Karpas-422 (cell line): Measurements from ENCODE around the gene MDM4. TPM values are rescaled to one million over a fixed set of nuclear protein-coding genes. Genes with fewer than 3 reads are reported as not detected.

Experiments
- DNase-seq: peaks from one replicate; pipeline ENCODE4 v3.0.0-alpha.2; 2015
- H2AFZ ChIP-seq: fragments of 200-600 bp; sonication (generic); 2 replicates; pipeline ENCODE4 v1.6.1; 2014; ENCODE audit warnings: antibody characterized with exemption, low read length, mixed read lengths
- H3K27ac ChIP-seq: fragments of 200-600 bp; sonication (generic); 2 replicates; pipeline ENCODE4 v1.5.1; 2014; ENCODE audit warnings: mild to moderate bottlenecking, low read length, moderate library complexity
- H3K27me3 ChIP-seq: fragments of 200-600 bp; sonication (generic); 2 replicates; pipeline ENCODE4 v1.6.1; 2014; ENCODE audit warnings: low read length, mixed read lengths
- H3K36me3 ChIP-seq: fragments of 200-600 bp; sonication (generic); 2 replicates; pipeline ENCODE4 v1.6.1; 2014; ENCODE audit warnings: low read length, mixed read lengths; ENCODE audit not compliant: insufficient read depth
- H3K4me1 ChIP-seq: fragments of 200-600 bp; sonication (generic); 2 replicates; pipeline ENCODE4 v1.6.1; 2014; ENCODE audit warnings: mild to moderate bottlenecking, low read length, mixed read lengths
- H3K4me2 ChIP-seq: fragments of 200-600 bp; sonication (generic); 2 replicates; pipeline ENCODE4 v1.6.1; 2014; ENCODE audit warnings: low read length, low read depth, mild to moderate bottlenecking; ENCODE audit not compliant: poor library complexity, severe bottlenecking
- H3K4me3 ChIP-seq: fragments of 200-600 bp; sonication (generic); 2 replicates; pipeline ENCODE4 v1.5.1; 2014; ENCODE audit warnings: mild to moderate bottlenecking, antibody characterized with exemption, low read length, mixed read lengths
- H3K79me2 ChIP-seq: fragments of 200-600 bp; sonication (generic); 2 replicates; pipeline ENCODE4 v1.6.1; 2014; ENCODE audit warnings: mild to moderate bottlenecking, low read length, mixed read lengths
- H3K9ac ChIP-seq: fragments of 200-600 bp; sonication (generic); 2 replicates; pipeline ENCODE4 v1.6.0; 2014; ENCODE audit warnings: low read length
- H3K9me2 ChIP-seq: fragments of 200-600 bp; sonication (generic), shearing (Covaris generic); replicated peaks from 2 replicates; pipeline ENCODE4 v1.6.0; 2014; ENCODE audit warnings: mild to moderate bottlenecking, low read length, moderate library complexity; ENCODE audit not compliant: insufficient read depth
- H3K9me3 ChIP-seq: fragments of 300-700, 200-600 bp; sonication (generic); 2 replicates; pipeline ENCODE4 v1.6.1; 2014; ENCODE audit warnings: low read length, mixed read lengths
- H4K20me1 ChIP-seq: fragments of 200-600 bp; sonication (generic); 2 replicates; pipeline ENCODE4 v1.6.1; 2014; ENCODE audit warnings: mild to moderate bottlenecking, antibody characterized with exemption, low read length, low read depth; ENCODE audit not compliant: insufficient read depth
- total RNA-seq: library from RNA; depleted of rRNA; stranded (reverse); fragments of >200 nt; shearing (Covaris generic); gene quantifications from 2 replicates; pipeline ENCODE4 v1.2.3, GENCODE V29; 2014; ENCODE audit warnings: low replicate concordance

Gene MDM4
- total RNA-seq, 1 experiment from 2014 or later: 96.9 TPM

GRCh38 chr1:204562075-204562990, 46.1 kb downstream of the MDM4 start:
- Histone ChIP-seq H3K9me3 (no peaks in the 10 kb centered on the region), H4K20me1 (no peaks in the 10 kb centered on the region; the same call in 1 of the 2 replicates), H3K4me3 (no peak overlapping the region), H3K27me3 (no peaks in the 10 kb centered on the region), H3K27ac (no peak overlapping the region), H3K4me2 (no peak overlapping the region), H3K4me1 (peaks cover 21% of the 10 kb centered on the region), H2AFZ (no peak overlapping the region), H3K9me2 (no peaks in the 10 kb centered on the region), H3K9ac (no peak overlapping the region), H3K36me3 (no peaks in the 10 kb centered on the region; the same call in 1 of the 2 replicates), H3K79me2 (no peaks in the 10 kb centered on the region)
- DNase-seq: no peak

DNA sequence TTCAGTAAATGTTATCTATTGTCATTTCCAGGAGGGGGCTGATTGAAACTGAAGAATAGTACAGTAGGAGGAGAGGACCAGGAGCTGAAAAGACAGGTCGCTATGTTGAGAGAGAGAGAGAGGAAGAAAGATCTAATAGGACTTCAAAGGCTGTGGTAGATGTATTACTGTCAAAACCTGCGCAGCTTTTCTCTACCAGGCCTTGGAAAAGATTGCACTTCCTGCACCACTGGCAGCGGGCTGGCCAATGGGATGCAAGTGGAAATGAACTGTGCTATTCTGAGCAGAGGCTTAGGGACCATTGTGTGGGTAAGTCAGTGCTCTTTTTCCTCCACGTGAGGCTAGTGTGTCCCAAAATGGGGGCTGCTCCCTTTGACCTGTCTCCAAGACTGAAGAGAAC, 47.1 kb downstream of the MDM4 start:
- Histone ChIP-seq H3K36me3 (peaks cover 3% of the 10 kb centered on the region; the same call in 1 of the 2 replicates), H3K4me2 (no peak overlapping the region), H3K27ac (no peak overlapping the region), H3K27me3 (no peaks in the 10 kb centered on the region), H3K79me2 (no peaks in the 10 kb centered on the region), H3K9ac (no peak overlapping the region), H3K4me1 (peaks cover 21% of the 10 kb centered on the region), H3K9me3 (no peaks in the 10 kb centered on the region), H2AFZ (no peak overlapping the region), H3K9me2 (no peaks in the 10 kb centered on the region), H4K20me1 (no peaks in the 10 kb centered on the region; the same call in 1 of the 2 replicates), H3K4me3 (no peak overlapping the region)
- DNase-seq: no peak

DNA sequence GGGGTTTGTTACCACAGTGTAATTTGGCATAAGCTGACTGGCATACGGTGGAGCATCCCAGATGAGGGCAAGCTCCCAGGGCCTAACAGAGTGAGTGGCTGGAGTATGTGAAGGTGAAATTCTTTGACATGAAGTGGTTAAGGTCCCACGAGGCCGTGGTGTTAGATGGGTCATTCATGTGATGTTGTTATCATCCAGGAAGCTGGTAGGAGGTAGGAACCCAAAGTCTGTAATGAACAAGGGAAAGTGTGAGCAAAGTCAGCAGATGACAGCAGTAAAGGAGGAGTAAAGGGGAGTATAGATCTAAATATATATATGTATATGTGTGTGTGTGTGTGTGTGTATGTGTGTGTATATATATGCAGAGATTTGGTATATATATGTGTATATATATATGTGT, 47.6 kb downstream of the MDM4 start:
- Histone ChIP-seq H2AFZ (no peak overlapping the region), H3K9me3 (no peaks in the 10 kb centered on the region), H3K4me1 (peaks cover 21% of the 10 kb centered on the region), H3K9ac (no peak overlapping the region), H3K9me2 (no peaks in the 10 kb centered on the region), H3K4me3 (no peak overlapping the region), H4K20me1 (no peaks in the 10 kb centered on the region; the same call in 1 of the 2 replicates), H3K27ac (no peak overlapping the region), H3K36me3 (peaks cover 3% of the 10 kb centered on the region; the same call in 1 of the 2 replicates), H3K4me2 (no peak overlapping the region), H3K79me2 (no peaks in the 10 kb centered on the region), H3K27me3 (no peaks in the 10 kb centered on the region)
- no peak for DNase-seq

DNA sequence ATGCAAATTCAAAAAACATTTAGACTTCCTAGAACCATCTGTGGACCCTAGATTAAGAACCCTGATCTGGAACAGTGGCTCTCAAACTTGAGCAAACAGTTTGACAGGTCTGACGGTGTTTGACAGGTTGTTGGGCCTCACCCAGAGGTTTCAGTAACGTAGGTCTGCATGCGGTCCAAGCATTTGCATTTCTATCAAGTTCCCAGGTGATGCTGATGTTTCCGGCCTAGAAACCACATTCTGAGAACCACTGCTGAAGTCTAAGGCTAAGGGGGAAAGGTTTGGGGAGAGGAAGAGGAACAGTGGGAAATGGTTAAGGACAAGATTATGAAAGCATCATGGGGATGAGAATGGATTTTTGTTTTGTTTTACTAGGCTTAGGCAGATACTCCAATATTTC, 48.6 kb downstream of the MDM4 start:
- H3K4me1 ChIP-seq: peaks cover 21% of the 10 kb centered on the region
- no peaks in the 10 kb centered on the region for H3K79me2 ChIP-seq
- no peak overlapping the region for H3K4me2 ChIP-seq
- no peaks in the 10 kb centered on the region for H3K9me2 ChIP-seq
- no peak overlapping the region for H3K9ac ChIP-seq
- no peak overlapping the region for H2AFZ ChIP-seq
- no peaks in the 10 kb centered on the region for H3K27me3 ChIP-seq
- peak; percentile 72 for DNase-seq
- no peaks in the 10 kb centered on the region for H3K9me3 ChIP-seq
- H3K36me3 ChIP-seq: 0 out of 2 replicates have a peak, but pooled peaks cover 3% of the 10 kb centered on the region
- no peak overlapping the region for H3K4me3 ChIP-seq
- H4K20me1 ChIP-seq: no peaks in the 10 kb centered on the region; the same call in 1 of the 2 replicates
- H3K27ac ChIP-seq: peak overlapping the region; percentile 47; the same call in 1 of the 2 replicates

DNA sequence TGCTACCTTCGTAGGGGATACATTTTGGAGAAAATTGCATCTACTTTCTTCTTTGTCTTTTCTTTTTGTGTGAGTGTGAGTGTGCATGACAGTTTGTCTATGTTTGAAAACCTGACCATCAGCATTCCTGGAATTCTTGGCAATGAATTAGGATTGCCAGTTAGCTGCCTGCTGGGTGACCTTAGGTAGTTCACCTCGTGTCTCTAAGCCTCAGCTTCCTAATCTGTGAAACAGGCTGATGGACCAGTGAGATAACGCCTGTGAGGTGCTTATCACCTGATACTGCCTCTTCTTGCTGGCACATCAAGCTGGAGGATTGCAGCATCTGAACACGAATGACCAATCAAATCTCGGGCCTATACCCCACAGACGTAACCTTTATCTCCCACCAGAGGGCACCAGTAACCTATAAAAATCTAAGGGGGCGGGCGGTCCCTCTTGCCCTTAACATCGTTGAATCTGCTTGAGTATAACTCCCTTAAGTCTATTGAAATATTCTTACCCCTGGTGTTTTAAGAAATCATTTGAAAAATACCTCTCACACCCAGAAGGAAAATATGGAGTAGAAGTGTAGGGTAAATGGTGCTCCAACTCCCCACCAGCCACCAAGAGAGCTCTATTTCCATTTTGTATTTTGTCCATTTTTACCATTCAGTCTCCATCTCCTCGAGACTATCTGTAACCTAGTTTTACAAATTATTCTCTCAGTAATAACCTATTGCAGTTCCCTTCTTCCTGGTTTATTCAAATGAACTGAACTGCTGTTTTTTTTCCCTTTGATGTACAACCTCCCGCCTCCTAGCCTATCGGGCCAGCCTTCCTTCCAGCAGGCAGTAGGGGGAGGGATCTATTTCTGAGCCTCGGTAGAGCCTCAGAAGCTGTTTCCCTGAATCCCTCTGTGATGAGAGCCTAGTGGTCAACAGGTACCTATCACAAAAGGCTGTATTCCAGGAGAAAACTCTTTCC, 49.7 kb downstream of the MDM4 start:
- H3K27ac ChIP-seq: peak overlapping the region; percentile 47
- no peaks in the 10 kb centered on the region; the same call in 1 of the 2 replicates for H4K20me1 ChIP-seq
- H3K27me3 ChIP-seq: no peaks in the 10 kb centered on the region
- DNase-seq: peak; percentile 91
- H3K9me2 ChIP-seq: no peaks in the 10 kb centered on the region
- no peaks in the 10 kb centered on the region for H3K79me2 ChIP-seq
- H3K4me2 ChIP-seq: peak overlapping the region; percentile 10
- H3K9me3 ChIP-seq: no peaks in the 10 kb centered on the region
- no peak overlapping the region for H3K4me3 ChIP-seq
- H3K36me3 ChIP-seq: 0 out of 2 replicates have a peak, but pooled peaks cover 3% of the 10 kb centered on the region
- no peak overlapping the region for H2AFZ ChIP-seq
- no peak overlapping the region for H3K9ac ChIP-seq
- peaks cover 21% of the 10 kb centered on the region for H3K4me1 ChIP-seq

DNA sequence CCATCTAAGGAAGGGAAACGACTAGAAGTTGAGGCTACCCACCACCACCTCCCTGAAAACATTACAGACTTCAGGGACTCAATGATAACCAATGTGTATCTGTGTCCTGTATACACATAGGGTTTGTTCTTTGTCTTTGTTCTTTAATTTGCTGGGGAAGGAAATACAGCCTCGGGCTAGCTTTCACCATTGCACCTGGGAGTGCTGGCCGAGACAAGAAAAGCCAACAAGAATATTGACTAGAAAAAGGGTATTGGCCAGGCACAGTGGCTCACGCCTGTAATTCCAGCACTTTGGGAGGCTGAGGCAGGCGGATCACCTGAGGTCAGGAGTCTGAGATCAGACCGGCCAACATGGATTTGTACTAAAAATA, 50.4 kb downstream of the MDM4 start:
- Histone ChIP-seq H3K9me2 (no peaks in the 10 kb centered on the region), H4K20me1 (no peaks in the 10 kb centered on the region; the same call in 1 of the 2 replicates), H3K27me3 (no peaks in the 10 kb centered on the region), H3K79me2 (no peaks in the 10 kb centered on the region), H3K36me3 (0 out of 2 replicates have a peak, but pooled peaks cover 5% of the 10 kb centered on the region), H3K4me2 (no peak overlapping the region), H3K4me3 (no peak overlapping the region), H3K4me1 (peaks cover 21% of the 10 kb centered on the region), H2AFZ (no peak overlapping the region), H3K27ac (no peak overlapping the region), H3K9ac (no peak overlapping the region), H3K9me3 (no peaks in the 10 kb centered on the region)
- no peak for DNase-seq

DNA sequence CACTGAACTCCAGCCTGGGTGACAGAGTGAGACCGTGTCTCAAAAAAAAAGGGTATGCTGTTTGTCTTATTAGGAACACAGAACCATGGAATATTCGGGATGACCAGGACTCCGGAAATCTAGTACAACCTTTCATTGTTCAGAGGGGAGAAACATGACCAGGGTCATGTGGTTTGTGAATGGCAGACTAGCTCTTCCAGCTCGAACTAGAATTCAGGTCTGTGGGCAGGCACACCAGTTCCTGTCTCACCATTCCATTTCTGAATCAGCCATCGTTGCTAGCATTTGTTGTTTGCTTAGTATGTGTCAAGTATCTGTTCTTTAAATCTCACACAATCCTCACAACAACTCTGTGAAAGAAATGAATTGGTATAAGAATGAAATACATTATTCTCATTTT, 50.9 kb downstream of the MDM4 start:
- Histone ChIP-seq H2AFZ (no peak overlapping the region), H3K27me3 (no peaks in the 10 kb centered on the region), H3K27ac (no peak overlapping the region), H3K9me2 (no peaks in the 10 kb centered on the region), H3K36me3 (0 out of 2 replicates have a peak, but pooled peaks cover 5% of the 10 kb centered on the region), H4K20me1 (no peaks in the 10 kb centered on the region; the same call in 1 of the 2 replicates), H3K4me3 (no peak overlapping the region), H3K9ac (no peak overlapping the region), H3K9me3 (no peaks in the 10 kb centered on the region), H3K4me2 (no peak overlapping the region), H3K4me1 (peaks cover 21% of the 10 kb centered on the region), H3K79me2 (no peaks in the 10 kb centered on the region)
- no peak for DNase-seq
